Measurements from ENCODE around the gene SERPINF2.
"Not testable (repeated sequence)": the region's sequence is repeated elsewhere in the genome, so short reads cannot be mapped to it uniquely, and the experiment has no call there.

Gene SERPINF2

GRCh38 chr17:1716912-1717695 is 25.6 kb upstream of the SERPINF2 start:
- H3K4me1 ChIP-seq (ENCODE audit: control insufficient read depth in 1 of 2, insufficient read depth in 2 of 2, low read length in 2 of 2): peaks cover 17 to 37% of the 10 kb centered on the region in 2 donors
- peak overlapping the region; percentile 62 to 91 for H3K4me3 ChIP-seq (ENCODE audit: low read depth in 1 of 2, low read length in 2 of 2)

GRCh38 chr17:1718362-1719165 is 24.1 kb upstream of the SERPINF2 start:
- Histone ChIP-seq H3K4me1 (ENCODE audit: control insufficient read depth in 1 of 2, insufficient read depth in 2 of 2, low read length in 2 of 2) (peaks cover 11 to 26% of the 10 kb centered on the region in 2 donors), H3K36me3 (ENCODE audit: control insufficient read depth in 1 of 2, insufficient read depth in 2 of 2, low read length in 2 of 2) (peaks cover 6 to 22% of the 10 kb centered on the region in 2 donors), H3K27me3 (ENCODE audit: low read depth, low read length) (no peaks in the 10 kb centered on the region), H3K4me3 (ENCODE audit: low read depth in 1 of 2, low read length in 2 of 2) (no peak overlapping the region), H3K27ac (ENCODE audit: low read length) (peak overlapping the region; percentile 98), H3K9me3 (ENCODE audit: control insufficient read depth in 1 of 2, low read length in 2 of 2) (no peaks in the 10 kb centered on the region)

More at GRCh38 chr17:1716912-1717695, 25.6 kb upstream of the SERPINF2 start:
- no peaks in the 10 kb centered on the region for H3K9me3 ChIP-seq (ENCODE audit: control insufficient read depth in 1 of 2, low read length in 2 of 2)
- H3K27me3 ChIP-seq (ENCODE audit: low read depth, low read length): no peaks in the 10 kb centered on the region
- peaks cover 20 to 37% of the 10 kb centered on the region in 2 donors for H3K36me3 ChIP-seq (ENCODE audit: control insufficient read depth in 1 of 2, insufficient read depth in 2 of 2, low read length in 2 of 2)
- H3K27ac ChIP-seq (ENCODE audit: low read length): peak overlapping the region; percentile 98

GRCh38 chr17:1720856-1721386 is 21.8 kb upstream of the SERPINF2 start:
- Histone ChIP-seq H3K36me3 (ENCODE audit: control insufficient read depth in 1 of 2, insufficient read depth in 2 of 2, low read length in 2 of 2) (peaks cover 0 to 6% of the 10 kb centered on the region in 2 donors), H3K4me3 (ENCODE audit: low read depth in 1 of 2, low read length in 2 of 2) (no peak overlapping the region), H3K4me1 (ENCODE audit: control insufficient read depth in 1 of 2, insufficient read depth in 2 of 2, low read length in 2 of 2) (peaks cover 4 to 32% of the 10 kb centered on the region in 2 donors), H3K27ac (ENCODE audit: low read length) (no peak overlapping the region), H3K9me3 (ENCODE audit: control insufficient read depth in 1 of 2, low read length in 2 of 2) (no peaks in the 10 kb centered on the region), H3K27me3 (ENCODE audit: low read depth, low read length) (no peaks in the 10 kb centered on the region)

- Histone ChIP-seq H3K4me1 (ENCODE audit: control insufficient read depth in 1 of 2, insufficient read depth in 2 of 2, low read length in 2 of 2) (peaks cover 4 to 42% of the 10 kb centered on the region in 2 donors), H3K36me3 (ENCODE audit: control insufficient read depth in 1 of 2, insufficient read depth in 2 of 2, low read length in 2 of 2) (peaks cover 0 to 12% of the 10 kb centered on the region in 2 donors)
- H3K27ac ChIP-seq (ENCODE audit: low read length); H3K4me3 ChIP-seq (ENCODE audit: low read depth in 1 of 2, low read length in 2 of 2); H3K27me3 ChIP-seq (ENCODE audit: low read depth, low read length); H3K9me3 ChIP-seq (ENCODE audit: control insufficient read depth in 1 of 2, low read length in 2 of 2): not testable (repeated sequence)
Measured at GRCh38 chr17:1722022-1722421, 20.6 kb upstream of the SERPINF2 start.

- peaks cover 0 to 33% of the 10 kb centered on the region in 2 donors for H3K4me1 ChIP-seq (ENCODE audit: control insufficient read depth in 1 of 2, insufficient read depth in 2 of 2, low read length in 2 of 2)
- peak within 1 kb of the TSS; percentile 23 for H3K27ac ChIP-seq (ENCODE audit: low read length)
- H3K36me3 ChIP-seq (ENCODE audit: control insufficient read depth in 1 of 2, insufficient read depth in 2 of 2, low read length in 2 of 2): peaks cover 0 to 27% of the 10 kb centered on the region in 2 donors
- no peaks in the 10 kb centered on the region for H3K9me3 ChIP-seq (ENCODE audit: control insufficient read depth in 1 of 2, low read length in 2 of 2)
- peak within 1 kb of the TSS; percentile 57 to 78 for H3K4me3 ChIP-seq (ENCODE audit: low read depth in 1 of 2, low read length in 2 of 2)
- no peaks in the 10 kb centered on the region for H3K27me3 ChIP-seq (ENCODE audit: low read depth, low read length)
Measured at GRCh38 chr17:1724351-1724868, 18.3 kb upstream of the SERPINF2 start, which contains the start of gene WDR81. Gene WDR81, plus strand, starts transcription at chr17:1724704. Its CDS starts 256 bp downstream, at chr17:1724960.

- H3K4me1 ChIP-seq (ENCODE audit: control insufficient read depth in 1 of 2, insufficient read depth in 2 of 2, low read length in 2 of 2): peaks cover 0 to 33% of the 10 kb centered on the region in 2 donors
- no peak overlapping the region for H3K27ac ChIP-seq (ENCODE audit: low read length)
- H3K27me3 ChIP-seq (ENCODE audit: low read depth, low read length): no peaks in the 10 kb centered on the region
- peak overlapping the region; percentile 57 to 78 for H3K4me3 ChIP-seq (ENCODE audit: low read depth in 1 of 2, low read length in 2 of 2)
- H3K9me3 ChIP-seq (ENCODE audit: control insufficient read depth in 1 of 2, low read length in 2 of 2): no peaks in the 10 kb centered on the region
- peaks cover 0 to 27% of the 10 kb centered on the region in 2 donors for H3K36me3 ChIP-seq (ENCODE audit: control insufficient read depth in 1 of 2, insufficient read depth in 2 of 2, low read length in 2 of 2)
Measured at GRCh38 chr17:1724869-1725641, 17.6 kb upstream of the SERPINF2 start.

- H3K27me3 ChIP-seq (ENCODE audit: low read depth, low read length): no peaks in the 10 kb centered on the region
- H3K4me1 ChIP-seq (ENCODE audit: control insufficient read depth in 1 of 2, insufficient read depth in 2 of 2, low read length in 2 of 2): peaks cover 0 to 28% of the 10 kb centered on the region in 2 donors
- H3K4me3 ChIP-seq (ENCODE audit: low read depth in 1 of 2, low read length in 2 of 2): peak overlapping the region; percentile 57 to 78
- H3K9me3 ChIP-seq (ENCODE audit: control insufficient read depth in 1 of 2, low read length in 2 of 2): no peaks in the 10 kb centered on the region
- peaks cover 0 to 32% of the 10 kb centered on the region in 2 donors for H3K36me3 ChIP-seq (ENCODE audit: control insufficient read depth in 1 of 2, insufficient read depth in 2 of 2, low read length in 2 of 2)
- no peak overlapping the region for H3K27ac ChIP-seq (ENCODE audit: low read length)
Measured at GRCh38 chr17:1725642-1726511, 16.8 kb upstream of the SERPINF2 start.

- H3K27me3 ChIP-seq (ENCODE audit: low read depth, low read length): no peaks in the 10 kb centered on the region
- H3K4me1 ChIP-seq (ENCODE audit: control insufficient read depth in 1 of 2, insufficient read depth in 2 of 2, low read length in 2 of 2): peaks cover 0 to 27% of the 10 kb centered on the region in 2 donors
- peaks cover 0 to 32% of the 10 kb centered on the region in 2 donors for H3K36me3 ChIP-seq (ENCODE audit: control insufficient read depth in 1 of 2, insufficient read depth in 2 of 2, low read length in 2 of 2)
- H3K4me3 ChIP-seq (ENCODE audit: low read depth in 1 of 2, low read length in 2 of 2): no peak overlapping the region
- no peak overlapping the region for H3K27ac ChIP-seq (ENCODE audit: low read length)
- H3K9me3 ChIP-seq (ENCODE audit: control insufficient read depth in 1 of 2, low read length in 2 of 2): no peaks in the 10 kb centered on the region
Measured at GRCh38 chr17:1726626-1727257, 15.9 kb upstream of the SERPINF2 start.

- no peak overlapping the region for H3K4me3 ChIP-seq (ENCODE audit: low read depth in 1 of 2, low read length in 2 of 2)
- H3K27ac ChIP-seq (ENCODE audit: low read length): no peak overlapping the region
- H3K27me3 ChIP-seq (ENCODE audit: low read depth, low read length): no peaks in the 10 kb centered on the region
- no peaks in the 10 kb centered on the region for H3K9me3 ChIP-seq (ENCODE audit: control insufficient read depth in 1 of 2, low read length in 2 of 2)
- H3K36me3 ChIP-seq (ENCODE audit: control insufficient read depth in 1 of 2, insufficient read depth in 2 of 2, low read length in 2 of 2): peaks cover 0 to 35% of the 10 kb centered on the region in 2 donors
- H3K4me1 ChIP-seq (ENCODE audit: control insufficient read depth in 1 of 2, insufficient read depth in 2 of 2, low read length in 2 of 2): peaks cover 0 to 27% of the 10 kb centered on the region in 2 donors
Measured at GRCh38 chr17:1727258-1727789, 15.3 kb upstream of the SERPINF2 start.

Data from muscle layer of duodenum (tissue), 2 donors.